Transverse colon (tissue), 4 donors: Measurements from ENCODE around the gene GARNL3. TPM values are rescaled to one million over a fixed set of nuclear protein-coding genes. Genes with fewer than 3 reads are reported as not detected.
A peak's percentile ranks its signal among the peaks of the same experiment; 100 is the strongest.

ENCODE experiments used
- DNase-seq: peaks from one replicate; pipeline ENCODE4 v3.0.0-alpha.2; 2019
- H3K27ac ChIP-seq, 4 donors: fragments of 200-600 bp; sonication (generic); 2 replicates each; pipeline ENCODE4 v1.5.1; 2016 to 2018; ENCODE audit warnings: inconsistent platforms in 4 of 4
- H3K27me3 ChIP-seq: fragments of 200-600 bp; sonication (generic); 2 replicates; pipeline ENCODE4 v1.5.1; 2017; ENCODE audit warnings: inconsistent platforms
- H3K36me3 ChIP-seq, 4 donors: fragments of 200-600 bp; sonication (generic); 2 replicates each; pipeline ENCODE4 v1.5.1; 2017 to 2019; ENCODE audit warnings: inconsistent platforms in 4 of 4
- H3K4me1 ChIP-seq, 4 donors: fragments of 200-600 bp; sonication (generic); 2 replicates each; pipeline ENCODE4 v1.5.1; 2017 to 2020; ENCODE audit warnings: inconsistent platforms in 4 of 4
- H3K4me3 ChIP-seq, 4 donors: fragments of 200-600 bp; sonication (generic); 1 replicate in 1 of 4; 2 replicates in 3 of 4; pipeline versions ENCODE4 v1.5.1 to v1.6.1; 2017 to 2019; ENCODE audit warnings: inconsistent platforms in 4 of 4
- H3K9me3 ChIP-seq, 2 donors: fragments of 200-600 bp; sonication (generic); 2 replicates each; pipeline ENCODE4 v1.5.1; 2017 to 2019; ENCODE audit warnings: inconsistent platforms in 2 of 2
- EP300 ChIP-seq: sonication (generic); formaldehyde crosslinking; IDR thresholded peaks from one replicate; pipeline ENCODE4 v1.6.1; 2017; ENCODE audit warnings: antibody characterized with exemption, low read depth
- POLR2A ChIP-seq: fragments of 450-650 bp; IDR thresholded peaks from one replicate; pipeline ENCODE4 v1.6.1; 2016; ENCODE audit warnings: antibody characterized with exemption, mild to moderate bottlenecking, moderate library complexity
- POLR2AphosphoS5 ChIP-seq, 3 donors: sonication (generic); formaldehyde crosslinking; IDR thresholded peaks; one replicate each; pipeline ENCODE4 v1.6.1; 2016; ENCODE audit warnings: antibody characterized with exemption in 3 of 3
- whole genome bisulfite sequencing, 2 donors: methylation state at CpG; one replicate each; pipeline ENCODE4 v1.1.5; 2018; ENCODE audit warnings: low coverage in 1 of 2; 5-methylcytosine and 5-hydroxymethylcytosine counted together
- in situ Hi-C, 4 donors: fragments of 200-750 bp; cut with MboI; loops; one replicate each; pipeline versions ENCODE4 v1.15.0 to v1.15.1; 2017; ENCODE audit warnings: low sequenced_read_pairs in 3 of 4, low pct_ligation_motif_present in 1 of 4, low pct_unique_long_range_greater_than_20kb in 1 of 4
- intact Hi-C: fragments of 100-400 bp; cut with DNase I; formaldehyde crosslinking; loops from one replicate; pipeline ENCODE4 v1.15.1; 2023; ENCODE audit warnings: low total_unique reads
- total RNA-seq, 4 donors: library from RNA; depleted of rRNA; stranded (reverse); fragments of >200 nt; gene quantifications; one replicate each; pipeline ENCODE4 v1.1.0, GENCODE V29; 2016
- TF ChIP-seq, protein P1 (sequence below), 5 experiments: fragments of 200-600 bp in 3 of 5; fragments of 450-650 bp in 2 of 5; sonication (generic) in 3 of 5; IDR thresholded peaks; 1 replicate in 2 of 5; 2 replicates in 3 of 5; pipeline ENCODE4 v1.5.1; 2016 to 2017; ENCODE audit warnings: antibody characterized with exemption in 5 of 5, inconsistent platforms in 3 of 5, mild to moderate bottlenecking in 2 of 5, moderate library complexity in 1 of 5

Gene GARNL3
- total RNA-seq, 4 donors from 2014 or later = 6.0 to 19.5 (median 11.8) TPM

DNA sequence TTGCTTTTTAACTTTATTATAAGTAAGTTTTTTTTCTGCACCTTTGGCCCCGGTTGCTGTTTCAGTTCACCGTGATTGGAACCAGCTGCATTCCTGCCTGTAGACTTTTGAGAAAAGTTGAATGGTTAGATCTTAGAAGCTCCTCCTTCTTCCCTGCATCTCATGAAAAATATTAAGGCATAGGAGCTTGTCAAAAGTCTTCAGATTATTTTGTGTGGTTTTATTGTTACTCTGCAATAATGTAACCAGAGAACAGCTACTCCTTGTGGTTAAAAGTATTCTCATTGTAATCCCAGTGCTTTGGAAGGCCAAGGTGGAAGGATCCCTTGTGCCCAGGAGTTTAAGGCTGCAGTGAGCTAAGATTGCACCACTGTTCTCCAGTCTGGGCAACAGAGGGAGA is 129.1 kb downstream of the GARNL3 start:
- in situ Hi-C loops (no loop called here), intact Hi-C loops (loop anchor here (10.0 kb wide), 1 partner anchor 179 kb away; no protein-coding TSS in a partner anchor)
- DNase-seq = no peak
- Histone ChIP-seq H3K4me3 (no peak overlapping the region), H3K36me3 (no peaks in the 10 kb centered on the region), H3K27ac (no peak overlapping the region), H3K4me1 (peaks cover 5 to 27% (median 20%) of the 10 kb centered on the region in 4 donors), H3K27me3 (no peaks in the 10 kb centered on the region), H3K9me3 (no peaks in the 10 kb centered on the region)
- TF ChIP-seq, protein P1, sequence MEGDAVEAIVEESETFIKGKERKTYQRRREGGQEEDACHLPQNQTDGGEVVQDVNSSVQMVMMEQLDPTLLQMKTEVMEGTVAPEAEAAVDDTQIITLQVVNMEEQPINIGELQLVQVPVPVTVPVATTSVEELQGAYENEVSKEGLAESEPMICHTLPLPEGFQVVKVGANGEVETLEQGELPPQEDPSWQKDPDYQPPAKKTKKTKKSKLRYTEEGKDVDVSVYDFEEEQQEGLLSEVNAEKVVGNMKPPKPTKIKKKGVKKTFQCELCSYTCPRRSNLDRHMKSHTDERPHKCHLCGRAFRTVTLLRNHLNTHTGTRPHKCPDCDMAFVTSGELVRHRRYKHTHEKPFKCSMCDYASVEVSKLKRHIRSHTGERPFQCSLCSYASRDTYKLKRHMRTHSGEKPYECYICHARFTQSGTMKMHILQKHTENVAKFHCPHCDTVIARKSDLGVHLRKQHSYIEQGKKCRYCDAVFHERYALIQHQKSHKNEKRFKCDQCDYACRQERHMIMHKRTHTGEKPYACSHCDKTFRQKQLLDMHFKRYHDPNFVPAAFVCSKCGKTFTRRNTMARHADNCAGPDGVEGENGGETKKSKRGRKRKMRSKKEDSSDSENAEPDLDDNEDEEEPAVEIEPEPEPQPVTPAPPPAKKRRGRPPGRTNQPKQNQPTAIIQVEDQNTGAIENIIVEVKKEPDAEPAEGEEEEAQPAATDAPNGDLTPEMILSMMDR (IDR thresholded peaks at IDR 0.05) = peak in 1 of 5 experiments; percentile 18
- no peak for TF ChIP-seq EP300
- WGBS, 2 donors = 32 to 48% methylated on average over 2 of the region's 2 CpGs

DNA sequence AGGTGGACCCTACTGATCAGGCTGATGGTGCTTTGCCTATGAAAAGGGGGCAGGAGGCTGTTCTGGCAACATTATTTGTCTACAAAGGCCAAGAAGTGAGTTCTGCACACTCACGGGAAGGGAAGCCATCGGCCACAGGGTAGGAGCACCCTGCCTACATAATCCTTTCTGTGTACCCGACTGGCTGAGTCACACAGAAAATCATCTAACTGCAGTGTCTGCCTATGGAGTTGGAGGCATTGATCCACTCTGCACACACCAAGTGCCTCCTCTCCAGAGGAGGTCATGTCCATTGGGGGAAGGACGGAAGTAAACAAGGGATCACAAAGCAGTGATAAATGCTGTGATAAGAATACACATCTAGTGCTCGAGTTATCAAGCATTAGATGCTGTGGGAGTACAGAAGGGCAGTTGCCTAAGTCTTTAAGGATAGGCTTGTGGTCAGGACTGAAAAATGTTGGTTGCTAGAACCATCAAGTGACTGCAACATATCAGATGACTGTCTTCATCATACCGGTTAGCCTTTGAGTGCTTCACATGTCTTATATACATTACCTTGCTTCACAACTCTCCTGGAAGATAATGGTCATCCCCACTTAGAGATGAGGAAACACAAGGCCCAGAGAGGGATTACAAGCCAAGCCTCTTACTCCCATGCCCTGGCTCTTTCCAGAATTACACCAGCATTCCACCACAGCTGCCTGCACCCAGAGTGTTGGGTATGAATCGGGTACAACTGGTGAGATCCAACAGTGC is 131.1 kb downstream of the GARNL3 start:
- Histone ChIP-seq H3K9me3 (no peaks in the 10 kb centered on the region), H3K27me3 (no peaks in the 10 kb centered on the region), H3K36me3 (no peaks in the 10 kb centered on the region), H3K27ac (peak overlapping the region in 1 of 4 donors; percentile 79), H3K4me3 (peak overlapping the region in 1 of 4 donors; percentile 53), H3K4me1 (peaks cover 7 to 22% (median 12%) of the 10 kb centered on the region in 4 donors)
- in situ Hi-C loops (no loop called here), intact Hi-C loops (loop anchor here (2.0 to 10.0 kb wide), 2 partner anchors 57 to 181 kb away; no protein-coding TSS in a partner anchor)
- no peak for TF ChIP-seq EP300
- TF ChIP-seq, protein P1 (IDR thresholded peaks at IDR 0.05) = no peak
- no peak for TF ChIP-seq POLR2A
- TF ChIP-seq POLR2AphosphoS5 (IDR thresholded peaks at IDR 0.05) = no peak
- WGBS, 2 donors = 77 to 80% methylated on average over 1 to 7 of the region's 7 CpGs
- DNase-seq = no peak

DNA sequence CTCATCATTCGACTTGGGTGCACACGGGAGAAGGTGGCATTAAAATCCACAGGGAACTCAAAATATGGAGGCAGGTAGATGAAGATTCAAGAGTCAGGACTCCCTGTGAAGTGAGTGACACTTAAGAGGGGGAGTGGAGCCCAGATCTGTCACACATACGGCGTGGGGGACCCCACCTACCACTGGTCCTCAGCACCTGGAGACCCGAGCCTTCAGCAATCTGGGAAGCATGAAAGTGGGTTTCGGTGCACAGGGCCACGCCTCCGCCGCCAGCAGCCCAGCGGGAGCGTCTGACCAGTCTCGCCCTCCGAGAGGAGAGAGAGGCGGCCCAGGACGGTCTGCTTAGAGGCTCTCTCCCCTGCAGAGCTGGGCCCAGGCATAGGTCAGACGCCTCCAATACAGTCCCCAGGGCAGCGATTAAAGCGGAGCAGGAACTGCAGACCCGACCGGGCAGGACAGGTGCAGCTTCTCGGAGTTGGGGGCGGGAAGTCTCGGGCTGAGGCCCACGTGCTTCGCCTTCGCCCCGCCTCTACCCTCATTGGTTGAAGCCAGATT is 131.8 kb downstream of the GARNL3 start:
- H3K4me1 ChIP-seq = peaks cover 7 to 22% (median 12%) of the 10 kb centered on the region in 4 donors
- in situ Hi-C loops = no loop called here
- H3K27me3 ChIP-seq = no peaks in the 10 kb centered on the region
- intact Hi-C loops = loop anchor here (2.0 to 10.0 kb wide), 2 partner anchors 56 to 182 kb away; no protein-coding TSS in a partner anchor
- no peaks in the 10 kb centered on the region for H3K9me3 ChIP-seq
- DNase-seq = no peak
- peak overlapping the region; percentile 17 to 98 (median 52) for H3K4me3 ChIP-seq
- peak overlapping the region; percentile 60 to 80 (median 70) for H3K27ac ChIP-seq
- WGBS, 2 donors = 18% methylated on average over 13 of the region's 27 CpGs; no CpG with 5 or more reads in 1 of the 2 donors
- H3K36me3 ChIP-seq = no peaks in the 10 kb centered on the region
- no peak for TF ChIP-seq POLR2A
- TF ChIP-seq POLR2AphosphoS5 (IDR thresholded peaks at IDR 0.05) = peak in 1 of 3 donors; percentile 39
- TF ChIP-seq, protein P1 (IDR thresholded peaks at IDR 0.05) = no peak
- TF ChIP-seq EP300 = no peak

DNA sequence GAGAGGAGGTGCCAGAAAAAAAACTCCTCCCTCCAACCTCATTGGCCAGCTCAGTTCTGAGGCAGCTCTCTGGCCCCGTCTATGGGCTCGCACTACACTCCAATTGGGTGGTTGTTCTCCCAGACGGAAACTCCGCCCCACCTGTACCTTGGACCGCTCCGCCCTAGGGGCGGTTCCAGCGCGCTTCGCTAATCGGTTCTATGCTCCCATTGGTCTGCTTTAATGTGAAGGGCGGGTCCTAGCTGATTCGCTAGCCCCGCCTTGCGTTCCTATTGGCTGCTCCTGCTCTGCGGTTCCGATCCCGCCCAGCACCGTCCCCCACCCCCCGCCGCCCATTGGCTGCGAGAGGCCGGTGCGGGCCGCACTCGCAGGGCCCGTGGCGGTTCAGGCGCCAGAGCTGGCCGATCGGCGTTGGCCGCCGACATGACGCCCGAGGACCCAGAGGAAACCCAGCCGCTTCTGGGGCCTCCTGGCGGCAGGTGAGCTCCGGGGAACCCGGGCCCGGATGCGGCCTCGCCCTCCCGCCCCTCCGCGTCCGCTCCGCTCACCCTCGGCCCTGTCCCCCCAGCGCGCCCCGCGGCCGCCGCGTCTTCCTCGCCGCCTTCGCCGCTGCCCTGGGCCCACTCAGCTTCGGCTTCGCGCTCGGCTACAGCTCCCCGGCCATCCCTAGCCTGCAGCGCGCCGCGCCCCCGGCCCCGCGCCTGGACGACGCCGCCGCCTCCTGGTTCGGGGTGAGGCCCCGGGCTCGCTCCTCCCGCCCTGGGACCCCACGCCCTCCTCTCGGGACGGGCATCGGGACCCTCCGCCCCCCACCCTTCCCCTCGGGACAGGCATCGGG is 132.5 kb downstream of the GARNL3 start, which contains the start of gene SLC2A8:
TSS of gene SLC2A8 (plus strand) at position 362 of the 838 bp plus-strand sequence. CDS start at position 424, 62 bp downstream.
- DNase-seq = peak; percentile 99
- Histone ChIP-seq H3K4me3 (peak within 1 kb of the TSS; percentile 57 to 98 (median 82)), H3K9me3 (no peaks in the 10 kb centered on the region), H3K27me3 (no peaks in the 10 kb centered on the region), H3K36me3 (no peaks in the 10 kb centered on the region), H3K27ac (peak within 1 kb of the TSS; percentile 89 to 96 (median 95)), H3K4me1 (peaks cover 7 to 22% (median 12%) of the 10 kb centered on the region in 4 donors)
- in situ Hi-C loops = no loop called here
- 0% methylated on average over 52 of the region's 87 CpGs; no CpG with 5 or more reads in 1 of the 2 donors for WGBS, 2 donors
- TF ChIP-seq POLR2AphosphoS5 (IDR thresholded peaks at IDR 0.05) (peak; percentile 96 to 97 (median 96)), EP300 (no peak), POLR2A (peak; percentile 88)
- TF ChIP-seq, protein P1 (IDR thresholded peaks at IDR 0.05) = peak in 4 of 5 experiments; percentile 8 to 70 (median 32)
- intact Hi-C loops = loop anchor here (2.0 to 10.0 kb wide), 2 partner anchors 56 to 182 kb away; no protein-coding TSS in a partner anchor
